ENCODE results near the gene NAIF1.
"Not testable (repeated sequence)": the region's sequence is repeated elsewhere in the genome, so short reads cannot be mapped to it uniquely, and the experiment has no call there.

The NAIF1 gene

DNA sequence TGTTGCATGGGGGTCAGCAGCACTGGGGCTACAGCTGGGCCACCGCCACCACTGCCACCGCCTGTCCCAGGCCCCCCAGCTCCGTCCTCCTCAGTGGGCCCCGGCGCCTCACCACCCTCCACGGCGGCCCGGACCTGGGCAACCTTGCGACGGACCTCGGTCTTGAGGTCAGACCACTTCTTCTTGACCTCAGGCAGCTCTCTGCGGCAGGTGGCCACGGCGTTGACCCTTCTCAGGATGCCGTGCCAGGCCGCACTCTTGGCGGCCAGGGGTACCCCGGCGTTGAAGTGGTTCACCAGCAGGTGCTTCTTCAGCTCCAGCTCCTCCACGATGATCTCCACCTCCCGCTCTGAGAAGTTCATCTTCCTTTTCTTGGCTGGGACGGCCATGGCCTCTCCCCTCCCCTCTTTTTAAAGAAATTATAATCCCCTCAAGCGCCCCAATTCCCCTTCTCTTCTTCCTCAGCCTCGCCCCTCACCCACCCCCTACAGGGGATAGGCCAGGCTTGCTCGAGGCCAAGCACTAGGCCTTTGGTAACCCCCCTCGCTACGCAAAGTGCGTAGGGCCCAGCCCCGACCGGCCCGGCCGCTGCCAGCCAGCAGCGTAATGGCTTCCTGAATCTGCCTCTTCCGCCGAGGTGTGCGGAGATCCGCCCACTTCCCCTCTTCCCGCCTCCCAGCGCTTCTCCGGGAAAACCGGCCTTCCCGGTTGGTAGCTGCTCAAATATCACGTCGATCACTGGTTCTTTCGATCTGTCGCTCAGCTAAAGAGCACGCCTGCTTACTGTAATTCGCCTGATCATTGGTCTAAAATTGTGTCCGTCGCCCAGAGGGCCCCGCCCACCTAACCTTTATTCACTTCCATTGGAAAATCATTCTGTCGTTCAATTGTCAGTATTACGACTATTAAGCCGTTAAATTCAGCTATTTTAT lies at the start of gene NAIF1:
Gene NAIF1, minus strand, starts transcription at position 608 of the 932 bp plus-strand sequence. Its CDS starts 219 bp downstream, at position 389.
- peak; percentile 97 for DNase-seq

DNA sequence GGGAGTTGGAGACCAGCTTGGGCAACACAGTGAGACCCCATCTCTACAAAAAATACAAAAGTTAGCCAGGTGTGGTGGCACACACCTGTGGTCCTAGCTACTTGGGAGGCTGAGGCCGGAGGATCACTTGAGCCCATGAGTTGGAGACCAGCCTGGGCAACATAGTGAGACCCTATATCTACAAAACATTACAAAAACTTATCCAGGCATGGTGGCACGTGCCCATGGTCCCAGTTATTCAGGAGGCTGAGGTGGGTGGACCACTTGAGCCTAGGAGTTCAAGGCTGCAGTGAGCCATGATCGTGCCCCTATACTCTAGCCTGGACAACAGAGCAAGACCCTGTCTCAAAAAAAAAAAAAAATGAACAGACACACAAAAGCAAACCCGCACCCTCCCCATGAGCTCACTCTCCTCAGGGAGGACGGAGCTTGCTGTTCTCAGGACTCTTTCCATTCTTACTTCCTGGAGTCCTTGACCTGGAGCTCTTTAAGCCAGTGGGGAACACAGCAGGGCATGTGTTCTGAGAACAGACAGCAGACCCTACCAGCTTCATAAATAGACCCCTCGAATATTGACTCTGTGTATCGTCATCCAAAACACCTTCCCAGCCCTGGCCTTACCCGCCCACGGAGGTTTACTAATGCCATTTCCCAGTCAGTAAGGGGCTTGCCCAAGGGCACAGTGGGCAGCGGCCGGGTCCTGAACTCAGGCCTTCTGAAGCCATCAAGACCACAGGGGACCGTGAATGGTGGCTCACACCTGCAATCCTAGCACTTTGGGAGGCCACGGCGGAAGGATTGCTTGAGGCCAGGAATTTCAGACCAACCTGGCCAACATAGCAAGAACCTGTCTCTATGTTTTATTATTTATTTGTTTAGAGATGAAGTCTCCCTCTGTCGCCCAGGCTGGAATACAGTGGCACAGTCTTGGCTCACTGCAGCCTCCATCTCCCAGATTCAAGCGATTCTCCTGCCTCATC lies 49.3 kb upstream of the NAIF1 start:
- DNase-seq, result no peak

DNA sequence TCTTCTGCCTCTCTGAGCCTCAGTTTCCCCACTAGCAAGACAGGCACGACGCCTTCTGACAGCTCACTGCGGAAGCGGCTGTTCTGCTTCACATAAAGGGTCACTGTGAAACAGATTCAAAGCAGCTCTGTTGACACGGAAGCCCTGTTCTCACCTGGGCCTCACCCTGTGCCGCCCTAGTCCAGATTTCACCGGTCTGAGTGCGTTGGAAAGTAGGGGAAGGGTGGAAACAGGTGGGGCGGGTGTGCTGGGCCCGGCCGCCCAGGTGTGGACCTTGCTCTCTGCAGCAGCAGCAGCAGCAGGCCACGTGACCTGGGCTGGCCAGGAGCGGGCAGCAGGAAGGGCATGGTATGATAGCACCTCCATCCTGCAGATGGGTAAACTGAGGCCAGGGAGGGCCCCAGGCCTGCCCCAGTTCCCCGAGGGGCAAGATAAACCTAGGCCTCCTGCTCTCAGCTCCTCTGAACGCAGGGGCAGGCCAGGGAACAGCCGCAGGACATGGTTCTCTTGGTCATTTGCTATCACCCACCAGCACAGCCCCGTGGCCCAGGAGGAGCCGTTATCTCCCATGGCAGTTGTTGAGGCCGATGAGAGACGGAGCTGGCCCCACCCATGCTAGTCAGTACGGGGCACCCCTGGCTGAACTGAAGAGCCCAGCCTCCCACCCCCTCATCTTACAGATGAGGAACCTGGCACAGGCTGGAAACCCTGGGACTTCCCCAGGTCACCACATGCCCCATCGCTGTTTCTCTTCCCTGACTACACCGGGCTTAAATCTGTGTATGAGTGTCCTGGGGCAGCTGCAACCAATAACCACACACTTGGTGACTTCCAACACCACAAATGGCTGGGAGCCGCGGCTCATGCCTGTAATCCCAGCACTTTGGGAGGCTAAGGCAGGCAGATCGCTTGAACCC lies 48.3 kb upstream of the NAIF1 start:
- DNase-seq, result no peak

DNA sequence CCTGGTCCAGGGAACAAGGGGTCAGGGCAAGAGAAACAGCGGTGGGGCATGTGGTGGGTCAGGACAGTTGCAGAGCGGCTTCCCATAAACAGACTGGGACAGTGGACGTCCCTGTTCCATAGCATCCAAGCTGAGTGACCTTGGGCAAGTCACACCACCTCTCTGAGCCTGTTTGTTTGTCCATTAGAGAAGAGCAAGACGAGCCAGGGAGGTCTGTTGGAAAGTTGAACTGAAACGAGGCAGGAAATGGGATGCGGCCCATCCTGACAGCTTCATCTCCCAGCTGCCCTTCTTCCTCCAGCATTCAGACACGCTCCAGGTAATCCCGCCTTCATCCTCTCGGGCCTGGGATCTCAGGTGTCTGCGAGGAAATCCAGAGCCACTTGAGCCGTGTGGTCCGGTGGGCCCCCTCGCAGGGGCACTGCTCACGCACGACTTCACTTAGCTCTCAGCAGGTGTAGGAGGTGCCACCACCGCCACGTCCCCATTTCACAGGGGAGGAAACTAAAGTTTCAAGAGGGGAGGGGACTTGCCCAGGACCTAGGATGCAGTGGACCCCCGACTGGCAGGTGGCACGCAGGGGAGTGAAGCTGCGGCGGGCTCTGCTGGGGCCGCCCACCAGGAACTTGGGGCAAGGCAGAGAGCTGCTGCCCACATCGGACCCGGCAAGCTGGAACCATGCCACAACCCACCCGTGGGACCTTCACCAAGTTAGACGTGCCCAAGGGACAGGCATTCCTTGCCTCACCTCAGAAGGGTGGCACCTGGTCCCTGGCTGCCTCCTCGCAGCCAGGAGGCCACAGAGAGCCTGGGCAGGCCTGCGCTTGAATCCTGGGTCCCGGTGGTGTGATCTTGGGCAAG lies 47.4 kb upstream of the NAIF1 start:
- DNase-seq, result no peak

GRCh38 chr9:128113526-128114325 lies 46.6 kb upstream of the NAIF1 start:
- DNase-seq, result no peak

GRCh38 chr9:128111726-128112125 lies 44.6 kb upstream of the NAIF1 start:
- DNase-seq, result not testable (repeated sequence)

GRCh38 chr9:128109050-128109709 lies 42.1 kb upstream of the NAIF1 start:
- DNase-seq, result no peak

- DNase-seq, result no peak
These were observed 41.3 kb upstream of the NAIF1 start for GRCh38 chr9:128108269-128109049.

DNA sequence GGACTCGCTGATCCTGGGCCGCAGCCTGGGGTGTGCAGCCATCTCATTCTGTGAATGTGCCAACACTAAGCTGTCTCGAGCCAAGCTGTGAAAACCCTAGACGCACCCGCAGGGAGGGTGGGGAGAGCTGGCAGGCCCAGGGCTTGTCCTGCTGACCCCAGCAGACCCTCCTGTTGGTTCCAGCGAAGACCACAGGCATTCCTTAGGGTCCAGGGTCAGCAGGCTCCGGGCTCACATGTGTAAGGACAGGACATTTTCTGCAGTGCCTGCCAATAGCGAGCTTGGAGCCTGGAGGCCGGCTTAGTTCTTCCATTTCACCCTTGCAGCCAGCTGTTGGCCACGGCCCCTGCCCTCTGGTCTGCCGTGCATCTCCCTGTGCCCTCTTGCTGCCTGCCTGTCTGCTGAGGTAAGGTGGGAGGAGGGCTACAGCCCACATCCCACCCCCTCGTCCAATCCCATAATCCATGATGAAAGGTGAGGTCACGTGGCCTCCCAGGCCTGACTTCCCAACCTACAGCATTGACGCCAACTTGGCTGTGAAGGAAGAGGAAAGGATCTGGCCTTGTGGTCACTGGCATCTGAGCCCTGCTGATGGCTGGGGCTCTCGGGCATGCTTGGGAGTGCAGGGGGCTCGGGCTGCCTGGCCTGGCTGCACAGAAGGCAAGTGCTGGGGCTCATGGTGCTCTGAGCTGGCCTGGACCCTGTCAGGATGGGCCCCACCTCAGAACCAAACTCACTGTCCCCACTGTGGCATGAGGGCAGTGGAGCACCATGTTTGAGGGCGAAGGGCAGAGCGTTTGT lies 40.5 kb upstream of the NAIF1 start:
- no peak for DNase-seq

GRCh38 chr9:128106940-128107467 lies 39.9 kb upstream of the NAIF1 start:
- DNase-seq, result no peak

GRCh38 chr9:128106181-128106939 lies 39.2 kb upstream of the NAIF1 start:
- DNase-seq, result no peak

DNA sequence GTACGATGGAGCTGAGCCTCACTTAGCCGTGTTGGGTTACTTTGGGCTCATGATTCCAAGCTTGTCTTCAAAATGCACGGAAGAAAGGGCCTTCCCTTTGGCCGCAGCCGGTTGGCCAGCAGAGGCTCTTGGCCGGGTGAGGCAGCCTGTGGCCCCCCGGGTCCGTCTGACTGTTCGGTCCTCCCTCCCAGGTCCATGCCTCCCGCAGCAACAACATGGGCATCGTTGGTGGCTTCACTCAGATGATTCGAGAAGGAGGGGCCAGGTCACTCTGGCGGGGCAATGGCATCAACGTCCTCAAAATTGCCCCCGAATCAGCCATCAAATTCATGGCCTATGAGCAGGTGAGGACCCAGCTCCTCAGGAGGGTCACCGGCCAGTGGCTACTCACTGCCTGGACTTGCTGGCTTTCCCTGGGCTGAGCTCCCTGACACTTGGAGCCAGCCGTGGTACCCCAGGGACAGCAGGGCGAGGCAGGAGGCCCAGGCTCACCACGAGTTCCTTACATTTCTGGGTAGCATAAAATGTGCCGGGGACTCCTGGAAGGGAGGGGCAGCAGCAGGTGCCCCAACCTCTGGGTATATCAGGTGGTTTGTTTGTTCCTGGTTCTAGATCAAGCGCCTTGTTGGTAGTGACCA lies 38.5 kb upstream of the NAIF1 start:
- no peak for DNase-seq

- no peak for DNase-seq
These were observed 37.1 kb upstream of the NAIF1 start for GRCh38 chr9:128104171-128104618.

DNA sequence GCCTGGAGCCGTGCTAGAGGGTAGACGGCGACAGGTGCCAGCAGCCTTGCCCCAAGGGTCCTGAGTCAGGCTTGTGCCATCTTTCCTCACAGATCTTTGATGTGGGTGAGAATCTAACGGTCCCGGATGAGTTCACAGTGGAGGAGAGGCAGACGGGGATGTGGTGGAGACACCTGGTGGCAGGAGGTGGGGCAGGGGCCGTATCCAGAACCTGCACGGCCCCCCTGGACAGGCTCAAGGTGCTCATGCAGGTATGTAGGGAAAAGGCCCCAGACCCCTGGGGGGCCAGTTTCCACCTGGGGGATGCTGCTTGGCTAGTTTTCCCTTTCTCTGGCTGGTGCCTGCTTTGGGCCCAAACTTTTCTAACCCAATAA lies 36.5 kb upstream of the NAIF1 start:
- DNase-seq, result peak; percentile 46

DNA sequence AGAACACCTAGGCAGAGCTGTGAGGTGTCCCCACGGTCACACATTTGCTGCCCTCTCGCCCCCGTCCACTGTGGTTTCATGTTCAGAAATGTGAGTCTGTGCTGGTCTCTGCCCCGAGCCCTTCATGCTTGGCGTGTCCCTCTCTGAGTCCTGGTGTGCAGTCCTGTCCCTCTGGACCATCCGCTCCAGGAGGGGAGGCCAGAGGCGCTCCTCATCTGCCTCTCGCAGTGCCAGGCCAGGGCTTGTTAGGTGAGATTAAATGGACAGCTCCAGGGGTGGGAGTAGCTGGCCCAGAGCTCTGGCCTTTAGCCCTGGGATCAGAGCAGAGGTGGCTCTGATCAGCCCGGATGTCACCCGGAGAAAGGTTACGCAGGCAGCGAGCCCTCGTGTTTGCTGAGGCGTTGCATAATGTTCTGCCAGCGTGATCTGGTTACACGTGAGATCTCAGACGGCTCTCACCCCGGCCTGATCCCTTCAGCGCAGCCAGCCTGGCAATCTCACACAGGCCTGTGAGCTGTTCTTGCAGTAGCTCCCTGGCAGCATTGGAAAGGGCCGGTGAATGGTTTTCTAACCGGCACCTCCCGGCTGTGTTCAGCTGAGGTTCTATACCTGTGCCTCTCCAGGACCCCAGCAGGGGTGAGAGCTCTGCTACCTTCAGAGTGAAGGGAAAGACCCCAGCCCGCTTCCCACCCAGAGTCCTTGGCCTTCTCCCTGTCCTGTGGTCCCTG lies 35.9 kb upstream of the NAIF1 start:
- no peak for DNase-seq

DNA sequence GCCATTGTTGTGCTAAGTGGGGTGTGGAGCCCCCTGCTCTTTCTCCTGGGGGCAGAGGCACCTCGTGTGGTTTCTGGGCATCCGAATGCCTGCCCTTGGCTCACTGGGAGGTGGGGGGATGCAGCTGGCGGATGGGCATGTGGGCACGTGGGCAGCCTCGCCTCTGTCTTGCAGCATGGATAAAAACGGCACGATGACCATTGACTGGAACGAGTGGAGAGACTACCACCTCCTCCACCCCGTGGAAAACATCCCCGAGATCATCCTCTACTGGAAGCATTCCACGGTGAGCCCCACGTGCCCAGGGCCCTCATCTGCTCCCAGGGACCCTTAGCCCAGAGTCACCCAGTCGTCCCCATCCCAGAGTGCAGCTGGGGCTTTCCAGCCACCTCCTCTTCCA lies 35.1 kb upstream of the NAIF1 start:
- DNase-seq, result no peak

Measured in stimulated activated CD8-positive, alpha-beta memory T cell treated with anti-CD3 and anti-CD28 coated beads, Interleukin-4, amount 100 ng/mL, for 48 hours (primary cell).